Stomach smooth muscle (tissue), 2 donors: ENCODE data around the gene FOXO4.
A peak's percentile ranks its signal among the peaks of the same experiment; 100 is the strongest.

Experiments used
- H3K27ac ChIP-seq: one replicate; pipeline ENCODE4 v1.7.0; 2013; ENCODE audit warnings: mild to moderate bottlenecking, low read length, inconsistent platforms
- H3K27me3 ChIP-seq, 2 donors: one replicate each; pipeline ENCODE4 v1.7.0; 2013; ENCODE audit warnings: low read length in 2 of 2; ENCODE audit not compliant: insufficient read depth in 2 of 2, control insufficient read depth in 1 of 2
- H3K36me3 ChIP-seq, 2 donors: one replicate each; pipeline ENCODE4 v1.7.0; 2013; ENCODE audit warnings: low read length in 2 of 2; ENCODE audit not compliant: control insufficient read depth in 2 of 2, insufficient read depth in 2 of 2
- H3K4me1 ChIP-seq: one replicate; pipeline ENCODE4 v1.7.0; 2013; ENCODE audit warnings: low read length; ENCODE audit not compliant: control insufficient read depth, insufficient read depth
- H3K4me3 ChIP-seq, 2 donors: one replicate each; pipeline ENCODE4 v1.7.0; 2013; ENCODE audit warnings: low read length in 2 of 2
- H3K9ac ChIP-seq, 2 donors: one replicate each; pipeline ENCODE4 v1.7.0; 2013; ENCODE audit warnings: low read length in 2 of 2, mild to moderate bottlenecking in 1 of 2
- H3K9me3 ChIP-seq, 2 donors: one replicate each; pipeline ENCODE4 v1.7.0; 2013; ENCODE audit warnings: low read length in 2 of 2; ENCODE audit not compliant: control insufficient read depth in 2 of 2
- donor health status: healthy.
- donor health status: Pancreatic carcinoma.

Gene FOXO4

DNA sequence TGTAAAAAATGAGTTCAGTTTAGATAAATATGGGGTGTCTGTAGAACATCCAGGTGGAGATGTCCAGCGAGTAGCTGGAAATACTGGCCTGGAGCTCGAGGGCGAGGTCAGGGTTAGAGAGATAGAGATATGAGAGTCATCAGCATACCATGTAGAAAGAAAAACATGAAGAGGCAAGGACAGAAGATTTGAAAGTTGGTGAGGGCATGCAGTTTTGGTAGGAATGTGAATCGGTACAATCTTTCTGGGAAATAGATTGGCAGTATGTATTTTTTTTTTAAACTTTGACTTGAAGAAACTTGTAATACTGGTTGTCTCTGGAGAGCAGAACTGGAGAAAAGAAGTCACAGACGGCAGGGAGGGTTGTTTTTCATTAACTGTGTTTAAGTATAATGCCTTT is 25.1 kb upstream of the FOXO4 start:
- Histone ChIP-seq H3K4me1 (no peaks in the 10 kb centered on the region), H3K9ac (no peak overlapping the region), H3K36me3 (no peaks in the 10 kb centered on the region), H3K27me3 (peaks cover 0 to 4% of the 10 kb centered on the region in 2 donors), H3K27ac (no peak overlapping the region), H3K4me3 (no peak overlapping the region), H3K9me3 (no peaks in the 10 kb centered on the region)

DNA sequence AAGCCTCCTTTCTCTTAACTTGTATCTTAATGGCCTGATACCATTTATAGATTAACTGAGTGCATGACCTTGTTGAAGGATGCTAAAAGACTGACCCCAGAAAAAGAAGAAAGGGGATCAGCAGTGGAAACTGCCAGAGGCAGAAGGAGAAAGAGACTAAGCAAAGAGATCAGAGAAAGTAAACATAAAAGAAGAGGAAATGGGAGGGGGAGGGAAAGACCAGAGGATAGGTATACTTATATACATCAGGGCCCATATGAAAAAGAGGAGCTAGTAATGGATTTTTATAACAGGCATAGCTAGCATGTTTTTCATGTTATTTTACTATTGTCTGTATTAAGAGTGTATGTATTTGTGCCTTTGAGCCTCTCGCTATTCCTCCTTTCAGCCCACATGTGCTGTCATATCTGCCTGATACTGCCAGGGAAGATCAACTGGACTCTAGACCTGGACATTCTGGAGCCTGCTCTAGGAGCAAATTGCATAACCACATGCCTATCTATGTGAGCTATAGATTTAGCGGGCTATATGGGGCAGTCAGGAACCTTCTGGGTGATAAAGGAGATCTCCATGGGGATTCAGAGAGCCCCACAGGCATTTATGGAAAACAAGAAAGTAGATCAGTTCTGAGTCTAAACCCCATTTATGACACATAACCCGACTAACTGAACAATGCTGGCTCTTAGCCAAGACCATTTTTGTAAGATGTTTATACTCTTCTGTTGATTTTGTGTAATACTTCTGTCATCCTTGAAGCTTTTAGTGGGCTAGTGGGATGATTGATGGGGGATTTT is 14.1 kb upstream of the FOXO4 start:
- Histone ChIP-seq H3K4me1 (no peaks in the 10 kb centered on the region), H3K4me3 (no peak overlapping the region), H3K9me3 (no peaks in the 10 kb centered on the region), H3K27ac (no peak overlapping the region), H3K9ac (no peak overlapping the region), H3K27me3 (peaks cover 0 to 8% of the 10 kb centered on the region in 2 donors), H3K36me3 (no peaks in the 10 kb centered on the region)

DNA sequence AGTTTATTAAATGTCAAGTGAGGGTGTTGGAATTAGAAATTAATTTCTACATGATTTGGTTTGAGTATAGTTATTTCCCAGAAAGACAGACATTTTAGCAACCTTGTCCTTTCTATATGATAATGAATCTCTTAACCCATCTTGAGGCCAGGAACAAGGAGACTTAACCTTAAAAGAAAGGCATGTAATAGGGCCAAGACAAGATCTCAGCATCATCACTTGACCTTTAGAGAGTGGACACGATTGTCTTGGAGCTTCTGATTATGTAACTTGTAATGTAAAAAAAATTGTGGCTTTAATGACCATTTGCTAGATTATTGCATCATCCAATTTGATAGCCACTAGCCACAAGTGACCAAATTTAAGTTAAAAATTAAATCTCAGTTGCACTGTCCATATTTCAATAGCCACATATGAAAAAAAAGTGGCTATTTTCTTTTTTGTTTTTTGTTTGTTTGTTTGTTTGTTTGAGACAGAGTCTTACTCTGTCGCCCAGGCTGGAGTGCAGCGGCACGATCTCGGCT is 13.5 kb upstream of the FOXO4 start:
- Histone ChIP-seq H3K27me3 (peaks cover 0 to 4% of the 10 kb centered on the region in 2 donors), H3K36me3 (no peaks in the 10 kb centered on the region), H3K9ac (no peak overlapping the region), H3K9me3 (no peaks in the 10 kb centered on the region), H3K27ac (no peak overlapping the region), H3K4me3 (no peak overlapping the region), H3K4me1 (no peaks in the 10 kb centered on the region)

GRCh38 chrX:71082822-71083221 is 12.8 kb upstream of the FOXO4 start:
- Histone ChIP-seq H3K36me3 (no peaks in the 10 kb centered on the region), H3K9me3 (no peaks in the 10 kb centered on the region), H3K27me3 (peaks cover 0 to 4% of the 10 kb centered on the region in 2 donors), H3K4me3 (no peak overlapping the region), H3K9ac (no peak overlapping the region), H3K27ac (no peak overlapping the region), H3K4me1 (no peaks in the 10 kb centered on the region)

DNA sequence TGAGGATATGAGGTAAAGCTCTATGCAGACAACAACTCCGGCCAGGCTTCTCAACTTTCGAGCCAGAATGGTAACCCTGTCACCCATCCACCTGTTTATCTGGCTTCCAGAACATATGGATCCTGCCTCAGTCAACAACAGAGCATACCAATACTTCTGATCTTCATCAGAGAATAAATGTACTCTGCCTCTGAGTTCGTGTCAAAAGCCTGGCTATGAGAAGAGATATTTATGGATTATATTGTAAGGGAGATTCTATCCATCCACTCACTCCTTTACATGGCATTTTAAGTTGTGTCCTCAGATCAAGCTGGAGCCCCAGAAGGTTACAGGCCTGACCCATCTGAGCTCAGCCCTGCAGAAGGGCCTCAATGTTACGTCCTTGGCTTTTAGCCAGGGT is 9.8 kb upstream of the FOXO4 start:
- no peaks in the 10 kb centered on the region for H3K36me3 ChIP-seq
- H3K27me3 ChIP-seq, result peaks cover 0 to 5% of the 10 kb centered on the region in 2 donors
- no peak overlapping the region for H3K27ac ChIP-seq
- no peak overlapping the region for H3K4me3 ChIP-seq
- no peak overlapping the region for H3K9ac ChIP-seq
- no peaks in the 10 kb centered on the region for H3K4me1 ChIP-seq
- H3K9me3 ChIP-seq, result no peaks in the 10 kb centered on the region

DNA sequence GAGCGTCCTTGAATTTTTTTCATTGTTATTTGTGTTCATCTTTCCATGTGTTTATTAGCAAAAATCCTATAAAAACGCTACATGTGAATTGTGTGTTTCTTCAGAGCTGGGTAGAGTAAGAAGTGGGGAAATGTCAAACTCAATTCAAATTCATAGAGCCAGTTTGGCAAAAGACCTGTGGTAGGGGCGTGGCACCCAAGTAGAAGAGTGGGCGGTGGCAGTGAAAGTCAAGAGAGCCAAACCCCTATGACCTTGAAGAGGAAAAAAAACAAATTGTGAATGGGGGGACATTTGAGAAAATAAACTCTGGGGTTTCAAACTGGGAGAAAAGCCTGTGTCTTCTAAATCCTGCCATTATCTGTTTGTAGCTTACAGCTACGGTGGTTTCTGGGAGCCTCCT is 4.4 kb upstream of the FOXO4 start:
- H3K4me1 ChIP-seq, result peaks cover 4% of the 10 kb centered on the region
- H3K9me3 ChIP-seq, result no peaks in the 10 kb centered on the region

DNA sequence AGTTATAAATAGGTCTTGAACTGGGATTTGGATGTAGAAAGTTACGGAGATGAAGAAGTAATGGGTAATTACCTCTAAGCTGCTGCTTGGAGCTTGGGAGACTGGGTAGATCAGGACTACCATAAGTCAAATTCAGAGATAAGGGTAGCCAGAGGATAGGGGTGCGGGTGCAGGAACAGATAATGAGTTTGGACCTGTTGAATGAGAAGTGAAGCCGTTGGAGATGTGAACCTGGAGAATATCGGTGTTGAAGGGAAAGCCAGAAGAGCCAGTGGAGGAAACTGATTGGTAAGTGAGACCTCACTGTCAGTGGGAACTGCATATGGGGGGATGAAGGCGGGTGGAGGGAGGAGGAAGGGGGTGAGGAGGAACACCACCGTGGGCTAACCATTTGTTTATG is 618 bp upstream of the FOXO4 start:
- Histone ChIP-seq H3K9ac (peak overlapping the region in 1 of 2 donors; percentile 63), H3K27ac (no peak overlapping the region), H3K27me3 (peaks cover 0 to 6% of the 10 kb centered on the region in 2 donors), H3K4me3 (peak overlapping the region; percentile 70 to 81), H3K36me3 (no peaks in the 10 kb centered on the region), H3K9me3 (no peaks in the 10 kb centered on the region), H3K4me1 (peaks cover 12% of the 10 kb centered on the region)

More for the DNA sequence above, 4.4 kb upstream of the FOXO4 start:
- H3K27ac ChIP-seq, result no peak overlapping the region
- peaks cover 0 to 4% of the 10 kb centered on the region in 2 donors for H3K27me3 ChIP-seq
- H3K4me3 ChIP-seq, result no peak overlapping the region
- H3K36me3 ChIP-seq, result no peaks in the 10 kb centered on the region
- H3K9ac ChIP-seq, result no peak overlapping the region

DNA sequence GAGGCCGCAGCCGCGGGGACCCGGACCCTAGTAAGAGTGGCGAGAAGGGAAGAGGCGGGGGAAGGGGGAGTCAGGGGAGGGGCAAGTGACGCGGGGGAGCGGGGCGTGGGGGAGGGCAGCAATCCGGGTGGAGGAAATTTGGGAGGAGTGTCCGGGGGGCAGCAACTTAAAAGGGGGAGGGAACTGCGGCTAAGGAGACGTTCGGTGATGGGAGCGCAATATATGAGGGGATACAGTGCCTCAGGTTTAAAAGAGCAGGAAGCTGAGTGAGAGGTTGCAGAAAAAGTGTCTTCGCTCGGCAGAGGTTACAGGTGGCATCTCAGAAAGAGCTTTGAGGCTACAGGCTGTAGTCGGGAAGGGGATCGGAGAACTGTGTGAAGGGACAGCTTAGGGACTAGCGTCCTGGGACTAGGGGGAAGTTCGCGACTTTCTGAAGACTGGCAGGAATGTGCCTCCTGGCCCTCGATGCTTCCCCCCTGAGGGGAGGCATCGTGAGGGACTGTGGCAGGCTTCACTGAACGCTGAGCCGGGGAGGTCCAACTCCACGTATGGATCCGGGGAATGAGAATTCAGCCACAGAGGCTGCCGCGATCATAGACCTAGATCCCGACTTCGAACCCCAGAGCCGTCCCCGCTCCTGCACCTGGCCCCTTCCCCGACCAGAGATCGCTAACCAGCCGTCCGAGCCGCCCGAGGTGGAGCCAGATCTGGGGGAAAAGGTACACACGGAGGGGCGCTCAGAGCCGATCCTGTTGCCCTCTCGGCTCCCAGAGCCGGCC is 519 bp downstream of the FOXO4 start:
- Histone ChIP-seq H3K4me3 (peak overlapping the region; percentile 81 to 84), H3K4me1 (peaks cover 12% of the 10 kb centered on the region), H3K9ac (peak overlapping the region; percentile 60 to 74), H3K9me3 (no peaks in the 10 kb centered on the region), H3K27ac (no peak overlapping the region), H3K27me3 (peaks cover 0 to 6% of the 10 kb centered on the region in 2 donors), H3K36me3 (no peaks in the 10 kb centered on the region)

GRCh38 chrX:71096760-71097032 is 1.0 kb downstream of the FOXO4 start:
- peaks cover 0 to 6% of the 10 kb centered on the region in 2 donors for H3K27me3 ChIP-seq
- H3K4me3 ChIP-seq, result peak overlapping the region; percentile 81 to 84
- H3K27ac ChIP-seq, result no peak overlapping the region
- peak overlapping the region; percentile 60 to 74 for H3K9ac ChIP-seq
- H3K4me1 ChIP-seq, result peaks cover 12% of the 10 kb centered on the region
- no peaks in the 10 kb centered on the region for H3K36me3 ChIP-seq
- no peaks in the 10 kb centered on the region for H3K9me3 ChIP-seq

- H3K9ac ChIP-seq, result no peak overlapping the region
- H3K36me3 ChIP-seq, result no peaks in the 10 kb centered on the region
Measured at GRCh38 chrX:71098302-71098701, 2.7 kb downstream of the FOXO4 start.

More at GRCh38 chrX:71098302-71098701, 2.7 kb downstream of the FOXO4 start:
- H3K4me3 ChIP-seq, result no peak overlapping the region
- H3K27me3 ChIP-seq, result peaks cover 0 to 8% of the 10 kb centered on the region in 2 donors
- peaks cover 12% of the 10 kb centered on the region for H3K4me1 ChIP-seq
- H3K27ac ChIP-seq, result no peak overlapping the region
- no peaks in the 10 kb centered on the region for H3K9me3 ChIP-seq
